ENCODE results near the gene PARD3B. TPM values are rescaled to one million over a fixed set of nuclear protein-coding genes. Genes with fewer than 3 reads are reported as not detected.
"Not testable (repeated sequence)": the region's sequence is repeated elsewhere in the genome, so short reads cannot be mapped to it uniquely, and the experiment has no call there.

Gene PARD3B
- polyA plus RNA-seq, 3 donors: 2.0 to 13.6 (median 5.0) TPM

DNA sequence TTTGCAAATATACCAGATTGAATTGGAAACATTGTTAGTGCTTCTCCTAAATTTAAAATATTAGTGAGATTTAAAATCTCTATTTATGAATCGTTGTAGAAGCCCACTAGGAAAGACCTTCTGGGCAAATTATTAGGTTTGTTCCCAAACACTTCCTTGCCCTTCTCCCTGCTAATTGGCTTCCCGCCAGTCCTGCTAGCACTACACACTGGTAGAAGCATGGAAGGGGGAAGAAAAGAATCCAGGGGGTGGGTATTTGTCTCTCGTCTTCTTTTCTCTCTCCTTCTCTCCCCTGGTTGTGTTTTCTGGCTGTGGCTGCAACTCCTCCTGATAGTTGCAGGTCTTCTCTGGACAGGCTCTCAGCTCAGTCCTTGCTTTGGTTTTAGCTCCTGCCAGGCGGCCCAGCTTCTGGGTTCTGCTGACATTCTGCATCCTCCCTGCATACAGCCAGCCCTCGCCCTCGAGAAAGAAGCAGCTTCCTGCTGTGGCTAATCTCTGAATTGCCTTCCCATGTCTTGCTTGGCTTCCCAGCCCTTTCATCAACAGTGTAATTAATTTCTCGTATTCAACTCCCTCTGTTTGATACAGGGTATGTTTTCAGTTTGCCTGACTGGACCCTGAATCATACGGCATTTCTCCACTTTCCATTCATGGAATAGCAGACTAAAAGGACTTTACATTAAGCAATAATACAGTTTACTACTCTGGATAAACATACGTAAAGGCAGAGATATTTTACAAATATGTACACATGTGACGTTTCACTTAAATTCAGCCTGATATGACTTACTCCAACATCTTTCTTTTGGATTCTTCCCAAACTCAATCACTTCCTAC lies 6.9 kb upstream of the PARD3B start:
- H3K27ac ChIP-seq (ENCODE audit: low read depth, low read length): no peak overlapping the region
- 55 to 68% (median 60%) methylated on average over 10 of the region's 10 CpGs for WGBS, 3 donors

DNA sequence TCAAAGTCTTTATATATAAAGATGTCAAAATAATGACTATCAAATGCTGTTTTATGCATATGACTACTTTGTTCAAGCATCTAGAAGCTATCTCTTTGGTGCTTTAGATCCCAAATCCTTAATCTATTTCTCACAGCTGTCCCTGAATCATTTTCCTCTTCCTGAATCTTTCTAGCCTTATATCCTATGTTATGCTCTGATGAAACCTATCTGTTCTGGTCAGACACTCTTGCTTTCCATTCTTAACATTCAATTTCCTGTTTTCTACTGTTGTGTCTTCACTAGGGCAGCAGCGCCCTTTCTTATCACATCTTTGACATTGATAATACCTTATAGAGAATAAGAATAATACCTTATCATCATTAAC lies 6.3 kb upstream of the PARD3B start:
- H3K27ac ChIP-seq (ENCODE audit: low read depth, low read length): no peak overlapping the region
- 79 to 94% (median 90%) methylated on average over 1 of the region's 1 CpG for WGBS, 3 donors

DNA sequence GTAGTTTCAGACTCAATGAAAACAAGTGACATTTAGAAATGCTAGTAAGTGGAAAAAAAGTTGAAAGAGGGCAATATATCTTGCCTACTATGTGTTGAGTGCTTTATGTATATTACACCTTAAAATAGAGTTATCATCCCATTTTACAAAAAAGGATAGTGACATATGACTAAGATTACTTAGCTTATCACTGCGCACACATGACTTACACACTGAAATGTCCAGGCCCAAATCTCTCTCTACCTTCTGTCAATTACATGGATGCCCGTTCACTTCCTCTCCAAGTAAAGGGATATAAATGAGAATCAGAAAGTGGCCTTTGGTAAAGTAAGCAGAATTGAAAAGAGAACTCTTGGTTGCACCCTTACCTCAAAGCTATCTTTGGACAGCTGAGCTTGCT lies 3.6 kb upstream of the PARD3B start:
- no peak overlapping the region for H3K27ac ChIP-seq (ENCODE audit: low read depth, low read length)
- 91 to 96% (median 93%) methylated on average over 2 of the region's 2 CpGs for WGBS, 3 donors

DNA sequence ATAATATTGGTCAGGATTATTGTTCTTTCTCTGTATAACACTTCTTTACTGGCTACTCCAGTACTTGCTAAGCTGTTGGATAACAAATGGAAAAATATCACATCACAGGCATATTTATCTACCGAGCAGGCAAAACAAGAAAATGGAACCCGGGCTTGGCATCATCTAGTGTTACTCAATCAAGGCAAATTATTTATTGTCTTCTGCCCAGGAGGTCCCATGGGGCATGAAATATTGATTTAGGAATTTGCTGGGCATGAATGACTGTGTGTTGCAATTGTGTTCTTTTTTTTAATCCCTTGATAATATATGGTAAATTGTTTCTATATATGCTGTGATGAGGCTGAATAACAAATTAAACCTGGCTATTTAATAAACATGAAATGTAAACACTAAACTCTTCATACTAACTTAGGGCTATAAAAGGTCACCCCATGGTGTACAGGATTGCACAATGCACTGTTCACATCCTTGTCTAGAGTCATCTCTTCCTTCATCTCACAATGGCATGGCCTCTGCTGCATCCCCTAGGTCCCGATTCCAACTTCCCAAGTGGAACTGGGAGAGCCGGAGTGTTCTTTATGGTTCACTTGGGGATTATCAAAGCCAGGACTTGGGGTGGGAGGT lies 2.2 kb upstream of the PARD3B start:
- H3K27ac ChIP-seq (ENCODE audit: low read depth, low read length): no peak overlapping the region
- 70 to 78% (median 75%) methylated on average over 4 of the region's 4 CpGs for whole genome bisulfite sequencing, 3 donors

DNA sequence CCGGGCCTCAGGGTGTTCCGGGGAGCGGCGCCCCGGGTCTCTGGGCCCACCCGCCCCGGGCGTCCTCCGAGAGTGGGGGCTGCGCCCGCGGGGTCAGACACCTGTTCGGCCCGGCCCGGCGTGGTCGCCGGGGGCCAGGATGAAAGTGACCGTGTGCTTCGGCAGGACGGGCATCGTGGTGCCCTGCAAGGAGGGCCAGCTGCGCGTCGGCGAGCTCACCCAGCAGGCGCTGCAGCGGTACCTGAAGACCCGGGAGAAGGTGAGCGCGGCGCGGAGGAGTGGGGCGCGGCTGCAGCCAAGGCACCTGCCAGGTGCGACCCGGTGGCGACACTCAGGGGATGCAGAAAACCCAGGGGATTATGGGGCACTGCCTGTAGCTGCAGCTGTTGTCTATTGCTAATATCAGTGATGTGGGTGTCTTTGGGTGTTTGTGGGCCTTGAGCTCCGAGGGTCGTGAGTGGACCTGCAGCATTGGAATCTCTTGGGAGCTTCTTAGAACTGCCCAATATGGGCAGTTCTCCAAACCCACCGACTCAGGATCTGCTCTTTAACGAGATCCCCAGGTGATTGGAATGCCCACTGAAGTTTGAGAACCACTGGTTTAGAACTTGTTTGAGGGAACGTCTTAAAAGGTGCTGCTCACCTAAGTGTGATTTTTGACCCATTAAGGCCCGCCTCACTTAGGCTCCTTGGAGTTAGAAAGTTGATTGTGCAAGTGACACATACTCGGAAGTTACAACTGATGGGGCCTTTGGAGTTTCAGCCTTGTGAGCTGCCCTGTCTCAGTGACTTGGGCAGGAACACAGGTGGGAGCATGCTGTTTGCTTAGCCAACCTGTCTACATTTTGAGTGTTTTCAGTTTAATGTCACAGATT lies 823 bp downstream of the PARD3B start:
- no peak overlapping the region for H3K27ac ChIP-seq (ENCODE audit: low read depth, low read length)
- WGBS, 3 donors: 3 to 5% (median 3%) methylated on average over 45 of the region's 45 CpGs

DNA sequence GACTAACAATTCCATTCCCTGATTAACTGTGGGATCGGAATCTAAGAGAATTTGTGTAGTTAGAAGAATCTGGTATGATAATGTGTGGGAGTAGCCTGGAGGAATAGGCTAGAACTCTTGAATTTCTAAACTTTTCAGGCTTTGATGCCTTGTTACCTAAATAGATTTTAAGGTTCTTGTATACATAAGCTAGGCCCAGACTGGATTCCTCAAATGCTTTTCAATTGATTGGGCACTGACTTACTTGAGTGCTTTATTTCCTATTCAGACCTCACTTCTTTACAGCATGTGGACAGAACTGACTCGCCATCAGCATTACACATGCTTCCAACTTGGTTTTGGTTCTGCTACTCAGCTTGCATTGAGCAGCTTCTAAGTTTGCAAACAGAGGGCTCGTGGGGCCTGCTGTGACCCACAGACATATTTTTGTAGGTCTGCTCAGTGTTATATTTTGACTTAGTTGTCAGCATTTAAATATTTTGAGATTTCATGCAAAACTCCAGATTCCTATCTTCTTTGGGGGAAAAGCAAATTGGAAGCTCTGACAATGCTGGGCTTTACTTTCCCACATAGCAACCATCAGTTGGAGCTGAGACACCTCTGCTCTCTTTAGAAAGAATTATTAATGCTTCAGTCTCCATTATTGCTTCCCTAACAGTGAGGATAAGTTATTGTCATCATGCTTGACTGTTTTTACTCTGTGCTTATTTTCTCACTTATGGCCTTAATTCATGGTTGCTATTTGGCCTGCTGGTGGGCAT lies 5.7 kb downstream of the PARD3B start:
- 65 to 71% (median 66%) methylated on average over 3 of the region's 3 CpGs for WGBS, 3 donors
- H3K27ac ChIP-seq (ENCODE audit: low read depth, low read length): no peak overlapping the region

DNA sequence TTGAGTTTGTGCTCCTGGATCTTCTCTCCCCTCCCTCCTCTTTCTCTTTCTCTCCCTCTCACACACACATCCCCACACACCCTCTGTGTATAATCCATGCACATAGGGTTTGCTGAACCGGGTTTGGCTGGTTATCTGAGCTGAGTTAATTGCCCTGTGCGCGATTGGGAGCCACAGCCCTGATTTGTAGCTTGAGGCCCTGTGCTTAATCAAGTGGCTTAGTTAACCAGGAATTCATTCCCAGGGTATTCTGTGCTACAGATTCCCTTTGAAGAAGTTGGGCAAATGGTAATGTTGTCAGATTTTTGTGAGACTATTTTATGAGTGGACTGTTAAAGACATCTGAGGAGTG lies 6.2 kb downstream of the PARD3B start:
- no peak overlapping the region for H3K27ac ChIP-seq (ENCODE audit: low read depth, low read length)
- 65 to 78% (median 74%) methylated on average over 3 of the region's 3 CpGs for WGBS, 3 donors

DNA sequence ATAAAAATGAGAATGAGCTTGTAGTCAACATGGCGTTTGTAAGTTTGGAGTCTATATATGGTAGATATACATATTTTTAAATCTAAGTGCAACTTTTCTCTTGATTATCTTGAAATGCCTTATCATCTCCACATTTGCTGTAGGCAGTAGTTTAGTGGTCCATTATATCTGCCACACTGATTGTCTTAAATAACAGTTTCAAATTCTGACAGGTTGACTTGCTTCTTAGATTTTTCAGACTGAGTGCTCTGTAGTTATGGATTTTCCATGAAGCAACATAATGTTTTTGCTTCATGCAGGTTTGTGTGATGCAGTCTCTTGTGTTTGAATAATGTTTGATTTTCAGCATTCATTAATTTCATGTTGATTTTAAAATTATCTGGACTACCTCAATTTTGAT lies 12.3 kb downstream of the PARD3B start:
- 87 to 95% (median 90%) methylated on average over 1 of the region's 1 CpG for WGBS, 3 donors

DNA sequence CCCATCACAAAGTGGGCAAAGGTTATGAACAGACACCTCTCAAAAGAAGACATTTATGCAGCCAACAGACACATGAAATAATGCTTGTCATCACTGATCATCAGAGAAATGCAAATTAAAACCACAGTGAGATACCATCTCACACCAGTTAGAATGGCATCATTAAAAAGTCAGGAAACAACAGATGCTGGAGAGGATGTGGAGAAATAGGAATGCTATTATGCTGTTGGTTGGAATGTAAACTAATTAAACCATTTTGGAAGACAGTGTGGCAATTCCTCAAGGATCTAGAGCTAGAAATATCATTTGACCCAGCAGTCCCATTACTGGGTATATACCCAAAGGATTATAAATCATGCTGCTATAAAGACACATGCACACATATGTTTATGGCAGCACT lies 14.1 kb downstream of the PARD3B start:
- H3K27ac ChIP-seq (ENCODE audit: low read depth, low read length): not testable (repeated sequence)

More for the DNA sequence above, 12.3 kb downstream of the PARD3B start:
- H3K27ac ChIP-seq (ENCODE audit: low read depth, low read length): no peak overlapping the region

DNA sequence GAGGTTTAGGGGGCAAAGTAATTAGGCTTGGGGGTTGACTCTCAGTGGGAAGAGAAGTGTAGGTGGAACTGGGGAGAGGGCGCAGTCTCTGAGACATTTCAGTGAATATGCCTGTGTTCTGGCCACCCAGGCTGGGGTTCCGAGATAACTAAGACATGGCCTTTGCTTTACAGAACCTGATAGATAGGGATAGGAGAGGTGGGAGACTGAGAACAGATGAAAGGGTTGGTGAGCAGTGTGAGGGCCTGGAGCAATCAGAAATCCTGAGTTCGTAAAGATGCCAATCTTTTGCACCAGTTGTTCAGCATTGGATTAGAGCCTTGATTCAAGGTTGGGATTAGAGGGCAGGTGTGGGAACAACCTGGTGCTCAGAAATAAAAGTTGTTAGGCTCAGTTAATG lies 15.6 kb downstream of the PARD3B start:
- 72 to 96% (median 96%) methylated on average over 3 of the region's 3 CpGs for WGBS, 3 donors
- no peak overlapping the region for H3K27ac ChIP-seq (ENCODE audit: low read depth, low read length)

DNA sequence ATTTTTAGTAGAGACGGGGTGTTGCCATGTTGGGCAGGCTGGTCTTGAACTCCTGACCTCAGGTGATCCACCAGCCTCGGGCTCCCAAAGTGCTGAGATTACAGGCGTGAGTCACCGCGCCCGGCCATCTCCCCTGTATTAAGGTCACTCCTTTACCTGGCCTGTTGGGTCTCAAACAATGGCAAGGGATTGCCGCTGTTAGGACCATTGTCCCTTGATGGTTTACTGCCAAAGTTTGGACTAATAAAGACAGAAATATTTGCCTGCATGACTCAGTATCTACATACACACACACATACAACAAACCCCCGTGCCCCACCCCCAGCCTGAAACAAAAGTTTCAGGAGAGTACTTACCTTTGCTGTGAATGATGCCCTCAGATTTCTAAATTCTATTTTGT lies 16.5 kb downstream of the PARD3B start:
- 90 to 93% (median 93%) methylated on average over 8 of the region's 8 CpGs for WGBS, 3 donors
- H3K27ac ChIP-seq (ENCODE audit: low read depth, low read length): no peak overlapping the region

DNA sequence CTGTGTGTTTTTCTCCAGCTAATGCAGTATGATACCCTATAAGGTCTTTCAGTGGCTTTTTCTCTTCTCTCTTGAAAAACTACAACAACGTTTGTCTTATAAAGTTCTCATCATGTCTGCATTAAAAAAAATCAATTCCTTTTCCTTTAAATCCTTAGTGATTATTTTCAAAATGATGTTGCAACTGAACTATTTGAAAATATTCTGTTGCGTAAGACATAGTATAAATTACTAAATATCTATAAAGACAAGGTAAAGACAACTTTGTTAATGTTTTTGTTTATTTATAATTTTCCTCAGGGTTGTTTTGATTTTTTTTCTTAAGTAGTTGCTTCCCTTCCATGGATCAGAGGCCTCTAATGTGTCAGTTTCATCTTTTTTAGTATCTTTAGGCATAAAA lies 21.2 kb downstream of the PARD3B start:
- H3K27ac ChIP-seq (ENCODE audit: low read depth, low read length): no peak overlapping the region
- WGBS, 3 donors: 51 to 64% (median 60%) methylated on average over 2 of the region's 2 CpGs

DNA sequence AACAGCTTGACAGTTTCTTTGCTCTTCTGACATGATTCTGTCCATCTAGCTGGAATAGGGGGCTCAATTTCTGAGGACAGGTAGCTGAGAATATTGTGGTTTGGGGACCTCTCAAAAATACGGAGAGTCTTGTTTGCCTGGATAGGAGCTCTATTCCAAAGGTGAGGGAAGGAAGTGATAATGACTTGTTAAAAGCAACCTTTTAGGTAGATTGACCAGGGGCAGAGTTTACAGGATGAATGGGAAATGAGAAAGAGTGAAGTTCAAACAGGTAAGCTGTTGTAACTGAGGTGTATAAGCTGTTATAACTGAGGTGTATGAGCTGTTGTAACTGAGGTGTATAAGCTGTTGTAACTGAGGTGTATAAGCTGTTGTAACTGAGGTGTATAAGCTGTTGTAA lies 25.1 kb downstream of the PARD3B start:
- H3K27ac ChIP-seq (ENCODE audit: low read depth, low read length): no peak overlapping the region
- 82 to 97% (median 85%) methylated on average over 1 of the region's 1 CpG for WGBS, 3 donors

DNA sequence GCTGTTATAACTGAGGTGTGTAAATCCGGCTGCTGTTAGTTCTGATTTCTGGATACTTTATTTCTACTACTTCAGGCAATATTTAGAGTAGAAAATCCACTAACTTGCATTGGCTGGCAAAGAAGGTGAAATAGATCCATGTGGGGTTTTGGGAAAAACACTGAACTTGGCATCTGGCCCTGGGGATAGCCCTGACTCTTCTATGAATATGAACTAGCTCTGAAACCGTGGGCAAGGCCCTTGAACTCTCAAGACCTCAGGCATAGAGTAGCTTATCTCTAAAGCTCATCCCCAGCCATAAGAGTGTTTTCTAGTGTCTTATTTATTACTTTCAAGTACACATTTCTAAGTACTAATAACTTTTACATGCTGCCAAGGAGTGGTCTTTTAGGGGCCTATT lies 25.8 kb downstream of the PARD3B start:
- 48 to 80% (median 75%) methylated on average over 2 of the region's 2 CpGs for WGBS, 3 donors
- no peak overlapping the region for H3K27ac ChIP-seq (ENCODE audit: low read depth, low read length)

DNA sequence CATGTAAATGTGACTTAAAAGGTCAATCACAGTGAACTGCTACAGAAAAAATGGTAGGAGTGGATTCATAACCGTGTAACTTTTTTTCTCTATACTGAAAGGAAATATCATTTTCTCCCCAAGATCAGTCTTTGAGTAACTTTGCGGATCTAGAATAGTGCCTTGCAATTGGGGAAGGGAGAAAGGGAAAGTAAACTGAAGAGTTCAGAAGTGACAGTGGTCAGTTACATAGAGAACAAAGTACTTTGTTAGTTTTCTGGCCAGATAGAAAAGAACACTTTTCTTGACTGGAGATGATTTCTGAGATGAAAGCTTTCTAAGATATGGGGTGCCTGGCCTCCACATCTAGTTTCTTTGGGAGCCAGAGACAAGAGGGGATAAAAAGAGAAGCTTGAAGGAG lies 26.6 kb downstream of the PARD3B start:
- WGBS, 3 donors: 89 to 95% (median 90%) methylated on average over 2 of the region's 2 CpGs
- H3K27ac ChIP-seq (ENCODE audit: low read depth, low read length): no peak overlapping the region

DNA sequence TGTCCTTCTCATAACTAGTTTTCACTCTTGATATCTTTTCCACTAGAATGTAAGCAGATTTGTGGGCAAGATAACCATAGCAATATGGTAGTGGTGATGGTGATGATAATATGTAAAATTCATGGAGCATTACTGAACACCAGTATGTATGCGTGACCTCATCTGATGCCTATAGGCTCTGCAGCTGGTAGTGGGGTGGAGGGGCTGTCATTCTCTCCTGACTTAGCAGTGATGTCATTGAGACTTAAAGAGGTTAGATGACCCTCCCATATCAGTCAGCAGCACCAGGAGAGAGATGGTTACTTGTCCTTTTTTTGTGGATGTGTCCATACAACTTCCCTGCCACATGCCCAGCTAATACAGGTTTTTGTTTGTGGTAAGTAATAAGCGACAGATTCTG lies 27.9 kb downstream of the PARD3B start:
- 94 to 98% (median 98%) methylated on average over 2 of the region's 2 CpGs for WGBS, 3 donors

DNA sequence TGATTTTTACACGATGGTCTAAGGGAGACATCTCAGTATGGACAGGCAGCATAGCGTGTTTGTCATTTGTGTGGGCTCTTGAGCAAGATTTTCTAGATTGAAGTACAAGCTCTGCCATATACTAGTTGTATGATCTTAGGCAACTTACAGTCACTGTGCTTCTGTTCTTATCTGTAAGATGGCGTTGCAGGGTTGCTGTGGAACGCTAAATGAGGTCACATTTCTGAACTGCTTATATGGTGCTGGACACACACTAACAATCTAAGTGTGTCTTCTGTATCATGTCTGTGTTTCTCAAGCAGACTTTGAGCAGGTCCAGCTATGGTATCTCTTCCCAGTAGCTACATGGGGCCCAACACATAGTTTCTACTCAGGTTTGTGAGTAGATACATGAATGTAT lies 29.2 kb downstream of the PARD3B start:
- 83 to 88% (median 84%) methylated on average over 4 of the region's 4 CpGs for WGBS, 3 donors
- no peak overlapping the region for H3K27ac ChIP-seq (ENCODE audit: low read depth, low read length)

More for the DNA sequence above, 27.9 kb downstream of the PARD3B start:
- no peak overlapping the region for H3K27ac ChIP-seq (ENCODE audit: low read depth, low read length)

DNA sequence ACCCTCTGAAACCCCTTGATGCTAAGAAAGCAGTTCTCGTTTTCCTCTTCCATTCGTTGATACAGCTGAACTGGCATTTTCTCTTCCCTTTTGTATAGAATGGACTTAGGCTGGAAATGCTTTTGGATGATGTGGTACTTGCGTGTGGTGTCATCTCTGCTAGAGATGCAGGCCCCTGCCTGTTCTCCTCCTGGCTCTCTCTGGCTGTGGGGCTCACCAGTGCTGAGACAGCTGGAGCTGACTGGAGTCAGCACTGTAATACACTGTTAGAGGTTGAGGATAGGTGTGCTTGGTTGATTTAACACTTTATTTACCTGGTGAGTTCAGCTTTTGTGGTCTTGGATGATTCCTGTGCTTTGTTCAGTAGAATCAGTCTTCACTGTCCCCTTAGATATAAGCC lies 30.2 kb downstream of the PARD3B start:
- no peak overlapping the region for H3K27ac ChIP-seq (ENCODE audit: low read depth, low read length)
- WGBS, 3 donors: 94 to 100% (median 94%) methylated on average over 3 of the region's 3 CpGs

Data from adipose tissue (tissue), 3 donors.